ENCODE results near the gene NLK. TPM values are rescaled to one million over a fixed set of nuclear protein-coding genes. Genes with fewer than 3 reads are reported as not detected.

The NLK gene
- total RNA-seq, 1 experiment from 2014 or later, result 12.8 TPM

GRCh38 chr17:28141773-28142172 lies 99.3 kb downstream of the NLK start:
- H3K4me1 ChIP-seq (ENCODE audit: control insufficient read depth in 1 of 2, insufficient read depth in 2 of 2, low read length in 2 of 2), result peaks cover 6 to 9% of the 10 kb centered on the region in 2 experiments; a peak in 3 of 4 replicates
- H3K79me2 ChIP-seq (ENCODE audit: insufficient read depth, low read length), result no peaks in the 10 kb centered on the region
- ChIA-PET POLR2A (no interaction called here), RAD21 (ENCODE audit: low non-redundant PET in 1 of 2, low total read pairs in 2 of 2, uncharacterized antibody in 2 of 2, unreplicated experiment in 2 of 2) (no interaction called here), CTCF (interaction anchor here (0.6 kb wide), 1 partner anchor 192 kb away, joined by 3 read pairs; no protein-coding TSS in a partner anchor)
- H3K9me2 ChIP-seq (ENCODE audit: insufficient read depth), result no peaks in the 10 kb centered on the region
- H3K36me3 ChIP-seq (ENCODE audit: control insufficient read depth in 1 of 2, insufficient read depth in 2 of 2, low read length in 2 of 2), result no peaks in the 10 kb centered on the region
- DNase-seq (ENCODE audit: low read depth, low spot score) (no peak), ATAC-seq (no peak)
- H3K27me3 ChIP-seq (ENCODE audit: insufficient read depth, low read length), result no peaks in the 10 kb centered on the region
- H4K20me1 ChIP-seq (ENCODE audit: insufficient read depth), result no peaks in the 10 kb centered on the region
- no peak overlapping the region for H3K9ac ChIP-seq (ENCODE audit: low read length)
- no peak overlapping the region for H3K4me3 ChIP-seq (replicated peaks in 1 of 2; ENCODE audit: low read depth in 1 of 2, low read length in 2 of 2)
- H3K4me2 ChIP-seq (ENCODE audit: low read length), result no peak overlapping the region
- H3K27ac ChIP-seq (ENCODE audit: low read depth, low read length), result no peak overlapping the region
- TF ChIP-seq SRF (IDR thresholded peaks at IDR 0.05; ENCODE audit: low read depth) (no peak), POLR2A (IDR thresholded peaks at IDR 0.05; ENCODE audit: borderline replicate concordance, extremely low read depth, insufficient read depth, insufficient read length) (no peak), EZH2 (IDR thresholded peaks at IDR 0.05) (no peak), CEBPB (IDR thresholded peaks at IDR 0.05; ENCODE audit: low read depth) (no peak), TCF7L2 (IDR thresholded peaks at IDR 0.05; ENCODE audit: borderline replicate concordance, extremely low read depth, insufficient read depth, insufficient read length) (no peak), ZNF274 (IDR thresholded peaks at IDR 0.05; ENCODE audit: low read depth, low read length) (no peak), MAX (IDR thresholded peaks at IDR 0.05) (no peak), CBX3 (IDR thresholded peaks at IDR 0.05; ENCODE audit: low read depth) (no peak), FOSL1 (IDR thresholded peaks at IDR 0.05; ENCODE audit: low read depth) (no peak), ATF3 (IDR thresholded peaks at IDR 0.05) (no peak), SIN3A (IDR thresholded peaks at IDR 0.05; ENCODE audit: low read depth) (no peak), EZH2phosphoT487 (IDR thresholded peaks at IDR 0.05; ENCODE audit: borderline replicate concordance) (no peak), SP1 (IDR thresholded peaks at IDR 0.05; ENCODE audit: low read depth) (no peak), ZBTB33 (IDR thresholded peaks at IDR 0.05; ENCODE audit: extremely low read depth, insufficient replicate concordance, low read length) (no peak), REST (IDR thresholded peaks at IDR 0.05; ENCODE audit: low read depth) (no peak), EGR1 (IDR thresholded peaks at IDR 0.05; ENCODE audit: low read depth) (no peak), CTCF (IDR thresholded peaks at IDR 0.05 in 2 of 3, conservative IDR thresholded peaks at IDR 0.05 in 1 of 3; ENCODE audit: borderline replicate concordance in 1 of 3, insufficient read depth in 1 of 3, low read depth in 2 of 3, low read length in 2 of 3) (no peak), RAD21 (IDR thresholded peaks at IDR 0.05; ENCODE audit: low read depth) (no peak), ZFX (IDR thresholded peaks at IDR 0.05) (no peak)
- H2AFZ ChIP-seq (ENCODE audit: low read depth, low read length, poor library complexity, severe bottlenecking), result no peak overlapping the region
- no TSS peak for BruUV-seq (replicated peaks)
- intact Hi-C loops (cut with micrococcal nuclease), result no loop called here
- H3K9me3 ChIP-seq (ENCODE audit: control insufficient read depth in 1 of 2, insufficient read depth in 1 of 2, low read depth in 1 of 2, low read length in 2 of 2), result no peaks in the 10 kb centered on the region

All from HCT116 (cell line).